Duodenal mucosa (tissue), 2 donors: ENCODE measurements around the gene WDFY2.
"Not testable (repeated sequence)": the region's sequence is repeated elsewhere in the genome, so short reads cannot be mapped to it uniquely, and the experiment has no call there.

ENCODE experiments used
- H3K27ac ChIP-seq: one replicate; pipeline ENCODE4 v1.7.0; 2013; ENCODE audit warnings: low read depth, low read length
- H3K27me3 ChIP-seq, 2 donors: one replicate each; pipeline ENCODE4 v1.7.0; 2013; ENCODE audit warnings: low read length in 2 of 2, control low read depth in 1 of 2; ENCODE audit not compliant: insufficient read depth in 2 of 2, control insufficient read depth in 1 of 2
- H3K36me3 ChIP-seq, 2 donors: one replicate each; pipeline ENCODE4 v1.7.0; 2013; ENCODE audit warnings: low read length in 2 of 2, control low read depth in 1 of 2; ENCODE audit not compliant: insufficient read depth in 2 of 2, control insufficient read depth in 1 of 2
- H3K4me1 ChIP-seq, 2 donors: one replicate each; pipeline ENCODE4 v1.7.0; 2013; ENCODE audit warnings: low read length in 2 of 2, control low read depth in 1 of 2; ENCODE audit not compliant: insufficient read depth in 2 of 2, control insufficient read depth in 1 of 2
- H3K4me3 ChIP-seq, 2 donors: one replicate each; pipeline ENCODE4 v1.7.0; 2013; ENCODE audit warnings: low read length in 2 of 2, low read depth in 1 of 2
- H3K9ac ChIP-seq, 2 donors: one replicate each; pipeline ENCODE4 v1.7.0; 2013; ENCODE audit warnings: low read length in 2 of 2, low read depth in 1 of 2
- H3K9me3 ChIP-seq, 2 donors: one replicate each; pipeline ENCODE4 v1.7.0; 2013; ENCODE audit warnings: low read length in 2 of 2, control low read depth in 1 of 2; ENCODE audit not compliant: control insufficient read depth in 1 of 2

The WDFY2 gene

GRCh38 chr13:51583875-51584730 is at the start of gene WDFY2:
Gene WDFY2, plus strand, starts transcription at chr13:51584462. Its CDS starts 226 bp downstream, at chr13:51584688.
- H3K9me3 ChIP-seq: no peaks in the 10 kb centered on the region
- peak within 1 kb of the TSS; percentile 73 for H3K27ac ChIP-seq
- peak within 1 kb of the TSS; percentile 80 to 87 for H3K9ac ChIP-seq
- H3K4me3 ChIP-seq: peak within 1 kb of the TSS; percentile 94 to 95
- peaks cover 10 to 13% of the 10 kb centered on the region in 2 donors for H3K4me1 ChIP-seq
- H3K36me3 ChIP-seq: no peaks in the 10 kb centered on the region
- no peaks in the 10 kb centered on the region for H3K27me3 ChIP-seq

GRCh38 chr13:51538591-51539179 is 45.6 kb upstream of the WDFY2 start:
- Histone ChIP-seq H3K9ac (no peak overlapping the region), H3K27ac (no peak overlapping the region), H3K9me3 (no peaks in the 10 kb centered on the region), H3K4me3 (no peak overlapping the region), H3K27me3 (no peaks in the 10 kb centered on the region), H3K4me1 (peaks cover 0 to 4% of the 10 kb centered on the region in 2 donors), H3K36me3 (no peaks in the 10 kb centered on the region)

GRCh38 chr13:51539887-51540286 is 44.4 kb upstream of the WDFY2 start:
- Histone ChIP-seq H3K9me3 (no peaks in the 10 kb centered on the region), H3K4me3 (no peak overlapping the region), H3K9ac (no peak overlapping the region), H3K27me3 (no peaks in the 10 kb centered on the region), H3K4me1 (peaks cover 0 to 4% of the 10 kb centered on the region in 2 donors), H3K27ac (no peak overlapping the region), H3K36me3 (no peaks in the 10 kb centered on the region)

GRCh38 chr13:51541037-51541436 is 43.2 kb upstream of the WDFY2 start:
- no peak overlapping the region for H3K27ac ChIP-seq

GRCh38 chr13:51541809-51542258 is 42.4 kb upstream of the WDFY2 start:
- Histone ChIP-seq H3K9me3 (no peaks in the 10 kb centered on the region), H3K4me1 (peaks cover 0 to 4% of the 10 kb centered on the region in 2 donors), H3K27me3 (no peaks in the 10 kb centered on the region), H3K36me3 (no peaks in the 10 kb centered on the region), H3K4me3 (no peak overlapping the region), H3K27ac (no peak overlapping the region), H3K9ac (no peak overlapping the region)

More at GRCh38 chr13:51541037-51541436, 43.2 kb upstream of the WDFY2 start:
- Histone ChIP-seq H3K36me3 (no peaks in the 10 kb centered on the region), H3K27me3 (no peaks in the 10 kb centered on the region), H3K4me1 (peaks cover 0 to 4% of the 10 kb centered on the region in 2 donors), H3K9me3 (no peaks in the 10 kb centered on the region), H3K9ac (no peak overlapping the region), H3K4me3 (no peak overlapping the region)

GRCh38 chr13:51542346-51543242 is 41.7 kb upstream of the WDFY2 start:
- Histone ChIP-seq H3K4me1 (peaks cover 0 to 4% of the 10 kb centered on the region in 2 donors), H3K27me3 (no peaks in the 10 kb centered on the region), H3K36me3 (no peaks in the 10 kb centered on the region), H3K27ac (no peak overlapping the region), H3K9ac (no peak overlapping the region), H3K9me3 (no peaks in the 10 kb centered on the region), H3K4me3 (no peak overlapping the region)

- not testable (repeated sequence) for H3K9me3 ChIP-seq, H3K9ac ChIP-seq, H3K4me3 ChIP-seq, H3K36me3 ChIP-seq, H3K27ac ChIP-seq, H3K27me3 ChIP-seq, H3K4me1 ChIP-seq
Observed at GRCh38 chr13:51545446-51545845, 38.8 kb upstream of the WDFY2 start.

GRCh38 chr13:51547425-51548176 is 36.7 kb upstream of the WDFY2 start:
- no peak overlapping the region for H3K27ac ChIP-seq

GRCh38 chr13:51549050-51549449 is 35.2 kb upstream of the WDFY2 start:
- H3K9me3 ChIP-seq: no peaks in the 10 kb centered on the region
- no peak overlapping the region for H3K27ac ChIP-seq

More at GRCh38 chr13:51547425-51548176, 36.7 kb upstream of the WDFY2 start:
- no peaks in the 10 kb centered on the region for H3K9me3 ChIP-seq
- no peaks in the 10 kb centered on the region for H3K36me3 ChIP-seq
- no peaks in the 10 kb centered on the region for H3K4me1 ChIP-seq
- H3K9ac ChIP-seq: no peak overlapping the region
- H3K27me3 ChIP-seq: no peaks in the 10 kb centered on the region
- H3K4me3 ChIP-seq: no peak overlapping the region

More at GRCh38 chr13:51549050-51549449, 35.2 kb upstream of the WDFY2 start:
- Histone ChIP-seq H3K27me3 (no peaks in the 10 kb centered on the region), H3K9ac (no peak overlapping the region), H3K4me1 (no peaks in the 10 kb centered on the region), H3K4me3 (no peak overlapping the region), H3K36me3 (no peaks in the 10 kb centered on the region)
